PC-3 (cell line): ENCODE measurements around the gene FAM53C.

Experiments
- CTCF ChIP-seq: fragments of 300-600 bp; sonication (generic); conservative IDR thresholded peaks from 2 replicates; pipeline ENCODE4 v1.5.1; 2017; ENCODE audit warnings: antibody characterized with exemption, low read depth, mild to moderate bottlenecking, low read length
- EZH2 ChIP-seq: fragments of 300-600 bp; sonication (generic); IDR thresholded peaks from one replicate; pipeline ENCODE4 v1.6.1; 2017; ENCODE audit warnings: antibody characterized with exemption, mild to moderate bottlenecking, low read length; ENCODE audit not compliant: unreplicated experiment

- no peak for TF ChIP-seq CTCF
- no peak for TF ChIP-seq EZH2
Observed at GRCh38 chr5:138369706-138370105, 31.6 kb downstream of the FAM53C start.
